ENCODE data around the gene RABL2B. TPM values are rescaled to one million over a fixed set of nuclear protein-coding genes. Genes with fewer than 3 reads are reported as not detected.

The RABL2B gene
- total RNA-seq, 3 donors from 2014 or later (not counting 1 experiment from before 2014, with no cell fraction given), result 56.3 to 61.5 (median 58.5) TPM

DNA sequence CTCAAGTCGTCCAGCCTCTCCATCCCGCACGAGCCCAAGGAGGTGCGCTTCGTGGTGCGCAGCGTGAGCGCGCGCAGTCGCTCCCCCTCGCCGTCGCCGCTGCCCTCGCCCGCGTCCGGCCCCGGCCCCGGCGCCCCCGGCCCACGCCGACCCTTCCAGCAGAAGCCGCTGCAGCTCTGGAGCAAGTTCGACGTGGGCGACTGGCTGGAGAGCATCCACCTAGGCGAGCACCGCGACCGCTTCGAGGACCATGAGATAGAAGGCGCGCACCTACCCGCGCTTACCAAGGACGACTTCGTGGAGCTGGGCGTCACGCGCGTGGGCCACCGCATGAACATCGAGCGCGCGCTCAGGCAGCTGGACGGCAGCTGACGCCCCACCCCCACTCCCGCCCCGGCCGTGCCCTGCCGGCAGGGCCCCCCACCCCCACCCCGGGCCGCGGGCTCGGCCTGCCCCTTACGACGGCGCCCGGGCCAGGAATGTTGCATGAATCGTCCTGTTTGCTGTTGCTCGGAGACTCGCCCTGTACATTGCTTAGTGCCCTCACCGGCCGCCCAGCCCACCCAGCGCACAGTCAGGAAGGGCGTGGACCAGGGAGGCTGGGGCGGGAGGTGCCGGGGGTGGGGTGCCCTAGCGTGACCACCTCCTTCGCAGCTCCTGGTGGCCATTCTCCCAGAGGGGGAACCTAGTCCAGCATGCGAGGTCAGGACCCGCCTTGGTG, 52.3 kb downstream of the RABL2B start:
- Mint-ChIP-seq H3K4me3 (no peak overlapping the region), H3K9me3 (no peaks in the 10 kb centered on the region), H3K27me3 (ENCODE audit: low read depth in 2 of 2) (peaks cover under 1 to 6% of the 10 kb centered on the region in 2 donors), H3K27ac (no peak overlapping the region), H3K36me3 (no peaks in the 10 kb centered on the region), H3K4me1 (peaks cover 5 to 11% of the 10 kb centered on the region in 2 donors)
- Histone ChIP-seq H3K4me1 (ENCODE audit: control insufficient read depth, insufficient read depth, low read length) (no peaks in the 10 kb centered on the region), H3K27ac (ENCODE audit: low read length) (no peak overlapping the region), H3K4me3 (ENCODE audit: low read length) (no peak overlapping the region), H3K27me3 (ENCODE audit: control insufficient read depth, insufficient read depth, low read length) (no peaks in the 10 kb centered on the region), H3K36me3 (ENCODE audit: control insufficient read depth, insufficient read depth, low read length) (no peaks in the 10 kb centered on the region), H3K9me3 (ENCODE audit: control insufficient read depth, insufficient read depth, low read length) (no peaks in the 10 kb centered on the region)
- intact Hi-C loops (cut with micrococcal nuclease), result no loop called here
- DNase-seq (no peak), ATAC-seq (no peak)
- TF ChIP-seq CTCF (IDR thresholded peaks at IDR 0.05), result no peak
- WGBS (ENCODE audit: insufficient coverage), result 96% methylated on average over 74 of the region's 76 CpGs

DNA sequence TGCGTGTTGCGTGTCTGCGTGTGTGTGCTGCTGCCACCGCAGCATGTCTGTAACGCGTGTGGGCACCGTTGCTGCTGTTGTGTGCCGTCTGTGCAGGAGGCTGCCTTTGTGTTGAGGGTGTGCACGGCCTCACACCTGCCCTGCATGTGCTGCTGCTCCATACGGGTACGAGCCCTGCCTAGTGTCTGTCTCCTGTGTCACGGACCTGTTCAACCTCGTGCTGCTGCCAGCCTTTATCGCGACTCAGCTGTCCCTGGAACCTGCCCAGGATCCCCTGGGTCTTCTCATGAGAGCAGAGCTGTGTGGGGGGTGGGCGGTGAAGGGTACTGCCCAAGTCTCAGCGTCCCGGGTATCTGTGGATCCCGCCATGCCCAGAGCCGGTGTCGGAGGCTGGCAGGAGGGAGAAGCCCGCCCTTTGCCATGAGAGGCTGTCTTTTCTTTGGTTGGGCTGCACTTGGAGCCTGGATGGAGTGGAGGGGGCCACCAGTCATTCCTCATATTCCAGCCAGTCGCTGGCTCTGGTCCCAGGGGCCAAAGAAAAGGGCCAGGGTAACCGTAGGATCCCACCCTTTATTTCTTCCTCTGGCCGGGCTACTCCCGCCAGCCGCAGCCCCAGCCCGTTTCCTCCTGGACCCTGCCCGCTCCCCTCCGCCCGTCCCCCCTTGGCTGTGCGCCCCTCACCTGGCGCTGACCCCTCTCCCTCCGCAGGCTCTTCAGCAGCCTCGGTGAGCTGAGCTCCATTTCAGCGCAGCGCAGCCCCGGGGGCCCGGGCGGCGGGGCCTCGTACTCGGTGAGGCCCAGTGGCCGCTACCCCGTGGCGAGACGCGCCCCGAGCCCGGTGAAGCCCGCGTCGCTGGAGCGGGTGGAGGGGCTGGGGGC, 53.2 kb downstream of the RABL2B start:
- Mint-ChIP-seq H3K36me3 (no peaks in the 10 kb centered on the region), H3K27me3 (ENCODE audit: low read depth in 2 of 2) (peaks cover 0 to 6% of the 10 kb centered on the region in 2 donors), H3K4me1 (peaks cover 5 to 11% of the 10 kb centered on the region in 2 donors), H3K9me3 (no peaks in the 10 kb centered on the region), H3K27ac (no peak overlapping the region), H3K4me3 (no peak overlapping the region)
- Histone ChIP-seq H3K9me3 (ENCODE audit: control insufficient read depth, insufficient read depth, low read length) (no peaks in the 10 kb centered on the region), H3K27me3 (ENCODE audit: control insufficient read depth, insufficient read depth, low read length) (no peaks in the 10 kb centered on the region), H3K36me3 (ENCODE audit: control insufficient read depth, insufficient read depth, low read length) (no peaks in the 10 kb centered on the region), H3K4me1 (ENCODE audit: control insufficient read depth, insufficient read depth, low read length) (no peaks in the 10 kb centered on the region), H3K27ac (ENCODE audit: low read length) (no peak overlapping the region), H3K4me3 (ENCODE audit: low read length) (no peak overlapping the region)
- 94% methylated on average over 54 of the region's 54 CpGs for WGBS (ENCODE audit: insufficient coverage)
- ATAC-seq, result no peak
- intact Hi-C loops (cut with micrococcal nuclease), result no loop called here
- DNase-seq, result no peak
- TF ChIP-seq CTCF (IDR thresholded peaks at IDR 0.05), result no peak

DNA sequence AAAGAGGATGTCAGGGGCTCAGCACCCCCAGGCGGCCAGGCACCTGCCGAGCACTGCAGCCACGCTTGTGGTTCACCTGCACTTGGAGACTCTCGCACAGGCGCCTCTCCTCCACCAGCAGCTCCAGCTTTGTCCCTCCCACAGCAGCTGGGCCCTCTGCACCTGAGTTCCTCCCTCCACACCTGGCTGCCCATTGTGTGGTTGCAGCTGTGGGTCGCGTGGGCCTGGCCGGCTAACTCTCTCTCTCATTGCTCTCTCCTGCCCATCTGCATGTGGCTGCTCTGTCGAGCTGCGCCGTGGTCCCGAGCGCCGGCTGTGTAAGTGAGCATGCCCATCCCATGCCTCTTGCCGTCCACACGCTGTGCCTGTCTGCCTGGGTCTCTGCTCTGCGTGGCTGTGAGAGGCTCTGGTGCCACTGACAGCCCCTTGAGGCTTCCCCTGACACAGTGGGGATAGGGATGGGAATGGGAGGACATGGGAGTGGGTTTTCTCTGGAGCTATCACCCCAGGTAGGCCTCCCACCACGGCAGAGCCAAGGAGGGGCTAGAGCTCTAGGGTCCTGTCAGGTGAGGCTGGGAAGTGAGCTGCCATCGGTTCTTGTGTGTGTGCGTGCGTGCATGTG, 53.9 kb downstream of the RABL2B start:
- H3K36me3 Mint-ChIP-seq, result no peaks in the 10 kb centered on the region
- DNase-seq (no peak), ATAC-seq (no peak)
- intact Hi-C loops (cut with micrococcal nuclease), result no loop called here
- no peaks in the 10 kb centered on the region for H3K36me3 ChIP-seq (ENCODE audit: control insufficient read depth, insufficient read depth, low read length)
- H3K27me3 ChIP-seq (ENCODE audit: control insufficient read depth, insufficient read depth, low read length), result no peaks in the 10 kb centered on the region
- H3K4me3 ChIP-seq (ENCODE audit: low read length), result no peak overlapping the region
- H3K9me3 Mint-ChIP-seq, result no peaks in the 10 kb centered on the region
- no peak overlapping the region for H3K27ac ChIP-seq (ENCODE audit: low read length)
- peaks cover 5 to 11% of the 10 kb centered on the region in 2 donors for H3K4me1 Mint-ChIP-seq
- no peak for TF ChIP-seq CTCF (IDR thresholded peaks at IDR 0.05)
- H3K4me3 Mint-ChIP-seq, result no peak overlapping the region
- no peaks in the 10 kb centered on the region for H3K4me1 ChIP-seq (ENCODE audit: control insufficient read depth, insufficient read depth, low read length)
- 74% methylated on average over 21 of the region's 21 CpGs for WGBS (ENCODE audit: insufficient coverage)
- no peak overlapping the region for H3K27ac Mint-ChIP-seq
- peaks cover 0 to 6% of the 10 kb centered on the region in 2 donors for H3K27me3 Mint-ChIP-seq (ENCODE audit: low read depth in 2 of 2)
- no peaks in the 10 kb centered on the region for H3K9me3 ChIP-seq (ENCODE audit: control insufficient read depth, insufficient read depth, low read length)
